8988T (cell line): Measurements from ENCODE around the gene TPK1.

Experiments used
- DNase-seq: peaks from one replicate; pipeline ENCODE4 v3.0.0; 2011

TPK1 gene

DNA sequence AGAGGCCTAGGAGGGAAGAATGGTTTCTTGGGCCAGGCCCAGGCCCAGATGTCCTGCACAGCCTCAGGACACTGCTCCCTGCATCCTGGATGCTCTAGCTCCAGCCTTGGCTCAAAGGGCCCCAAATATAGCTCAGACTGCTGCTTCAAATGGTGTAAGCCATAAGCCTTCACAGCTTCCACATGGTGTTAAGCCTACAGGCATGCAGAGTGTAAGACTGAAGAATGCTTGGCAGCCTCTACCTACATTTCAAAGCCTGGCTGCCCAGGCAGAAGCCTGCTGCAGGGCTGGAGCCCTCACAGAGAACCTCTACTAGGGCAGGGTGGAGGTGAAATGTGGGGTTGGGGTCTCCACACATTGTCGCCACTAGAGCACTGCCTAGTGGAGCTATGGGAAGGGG lies 118.1 kb downstream of the TPK1 start:
- DNase-seq, result no peak

DNA sequence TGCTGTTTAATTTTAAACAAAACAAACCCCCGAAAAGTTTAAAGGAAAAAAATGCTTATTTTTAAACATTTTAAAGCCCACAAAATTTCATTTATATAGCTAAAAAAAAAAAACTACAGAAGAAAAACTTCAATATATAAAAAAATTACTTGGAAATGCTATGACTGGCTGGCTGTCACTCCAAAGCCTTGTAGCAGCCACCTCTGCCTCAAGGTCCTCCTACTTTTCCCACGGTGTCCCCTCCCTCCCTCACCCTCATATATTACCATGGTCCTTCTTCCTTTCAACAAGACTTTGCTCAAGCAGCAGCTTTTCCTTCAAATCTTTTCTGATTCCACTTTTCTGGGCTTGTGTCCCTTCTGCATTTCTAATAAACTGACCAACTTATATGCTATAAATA lies 122.0 kb downstream of the TPK1 start:
- no peak for DNase-seq

DNA sequence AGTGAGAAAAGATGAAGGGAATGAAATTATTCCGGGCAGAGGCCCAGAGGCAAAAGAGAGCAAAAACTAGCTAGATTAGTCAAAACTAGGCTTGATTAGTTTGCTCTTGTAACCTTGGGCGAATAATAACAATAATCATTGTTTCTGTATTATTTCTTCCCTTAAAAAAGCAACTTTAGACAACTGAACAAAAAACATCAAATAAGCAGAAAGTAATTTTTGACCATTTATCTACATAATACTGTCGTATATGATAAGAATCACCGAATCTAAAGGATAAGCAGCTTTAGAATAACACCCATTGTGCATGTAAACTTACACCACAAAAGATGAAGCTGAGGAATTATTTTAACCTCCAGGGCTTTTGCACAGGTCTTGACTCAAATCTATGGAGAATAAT lies 125.1 kb downstream of the TPK1 start:
- no peak for DNase-seq

- DNase-seq, result no peak
Measured at GRCh38 chr7:144709066-144709465, 126.8 kb downstream of the TPK1 start.

- no peak for DNase-seq
Measured at GRCh38 chr7:144691240-144691639, 144.6 kb downstream of the TPK1 start.

DNA sequence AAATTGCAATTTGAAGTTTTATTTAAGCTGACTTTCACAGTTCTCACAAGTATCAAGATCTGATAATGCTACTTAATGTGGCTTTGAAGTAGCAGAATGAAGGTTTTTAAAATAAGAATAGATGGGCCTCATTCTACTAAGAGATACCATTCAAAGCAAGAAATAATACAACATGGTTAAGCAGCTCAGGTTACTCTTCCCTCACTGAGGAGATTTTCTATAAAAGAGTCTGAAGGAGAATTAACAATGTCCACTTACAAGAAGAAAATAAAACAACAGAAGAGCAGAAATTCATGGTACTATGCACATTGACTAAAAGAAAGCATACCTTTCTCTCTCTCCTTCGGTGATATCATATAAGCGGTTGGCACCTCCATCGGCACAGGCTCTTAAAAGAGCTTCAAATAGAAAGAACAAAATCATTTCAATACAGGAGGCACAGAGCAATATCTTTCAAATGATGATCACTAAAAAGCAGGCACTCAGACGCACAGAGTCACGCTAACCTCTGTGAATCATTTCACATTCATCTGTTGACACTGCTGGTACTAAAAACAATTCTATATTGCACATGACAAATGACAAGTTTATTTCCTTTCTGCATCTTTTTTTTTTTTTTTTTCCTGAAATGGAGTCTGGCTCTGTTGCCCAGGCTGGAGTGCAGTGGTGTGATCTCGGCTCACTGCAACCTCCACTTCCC lies 153.1 kb downstream of the TPK1 start:
- DNase-seq, result no peak

DNA sequence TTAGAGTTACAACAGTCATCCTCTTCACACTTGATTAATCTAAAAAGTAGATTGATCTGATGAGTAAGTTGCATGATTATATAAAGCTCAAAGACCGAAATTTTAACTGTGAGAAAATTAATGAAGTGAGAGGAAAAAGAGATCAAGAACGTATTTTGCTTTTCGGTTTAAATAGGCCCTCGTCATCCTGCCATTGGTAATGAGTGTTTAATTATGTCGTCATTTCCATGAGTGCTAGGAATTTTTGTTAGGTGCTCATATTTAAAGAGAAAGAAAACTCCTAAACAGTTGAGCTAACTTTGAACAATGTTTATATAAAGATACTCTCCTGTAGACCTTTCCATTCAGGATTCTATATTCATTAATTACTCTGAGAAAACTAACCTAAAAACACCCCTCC lies 159.4 kb downstream of the TPK1 start:
- DNase-seq, result no peak

DNA sequence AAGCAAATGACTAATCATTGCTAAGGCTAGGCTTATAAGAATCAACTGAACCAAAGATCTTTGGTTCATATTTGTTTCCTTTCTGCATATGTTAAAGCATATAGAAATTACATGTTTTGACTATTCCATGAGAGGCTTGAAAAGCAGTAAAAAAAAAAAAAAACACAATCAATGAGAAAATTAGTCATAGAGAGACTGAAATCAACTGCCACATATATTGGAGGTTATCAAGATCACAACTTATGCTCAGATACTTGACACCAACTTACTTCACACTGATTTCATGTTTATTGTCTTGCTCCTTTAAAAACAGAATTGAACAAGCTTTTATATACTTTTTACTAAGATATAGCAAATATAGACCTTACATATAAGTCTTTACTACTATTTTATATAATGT lies 161.3 kb downstream of the TPK1 start:
- no peak for DNase-seq

DNA sequence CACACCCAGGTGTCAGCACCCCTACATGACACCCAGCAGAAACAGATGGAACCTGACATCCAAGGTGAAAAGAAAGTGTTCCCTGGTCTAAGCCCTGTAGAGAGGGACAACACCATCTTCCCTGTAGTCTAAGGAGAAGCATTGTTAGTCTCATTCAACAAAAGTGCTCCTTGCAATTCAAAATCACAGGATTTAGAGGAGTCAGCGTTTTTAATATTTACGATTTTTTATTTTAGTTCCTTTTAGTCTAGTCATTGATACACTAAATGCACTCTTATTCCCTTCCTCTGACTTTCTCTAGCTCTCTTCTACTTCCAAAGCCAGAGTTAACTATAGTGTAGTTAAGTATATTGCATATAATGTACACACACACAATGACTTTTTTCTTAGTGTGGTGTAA lies 163.0 kb downstream of the TPK1 start:
- no peak for DNase-seq

GRCh38 chr7:144671429-144671828 lies 164.4 kb downstream of the TPK1 start:
- DNase-seq, result no peak

DNA sequence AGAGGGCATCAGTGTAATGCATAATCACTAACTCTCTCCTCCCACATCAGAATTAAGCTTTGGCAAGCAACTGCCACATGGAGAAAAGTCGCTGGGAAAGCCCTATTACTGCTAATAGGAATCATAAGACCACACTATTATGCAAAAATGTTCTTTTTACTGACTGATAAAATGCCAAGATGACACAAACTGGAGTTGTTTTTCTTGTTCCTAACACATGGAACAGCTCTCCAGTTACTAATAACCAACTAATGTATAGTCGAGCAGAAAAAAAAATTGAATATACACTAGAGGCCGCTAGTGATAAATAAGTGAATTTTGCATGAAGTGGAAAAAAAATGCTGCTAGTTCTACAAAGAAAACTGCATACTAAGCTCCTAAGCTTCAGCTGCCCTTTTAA lies 165.6 kb downstream of the TPK1 start:
- DNase-seq, result no peak

DNA sequence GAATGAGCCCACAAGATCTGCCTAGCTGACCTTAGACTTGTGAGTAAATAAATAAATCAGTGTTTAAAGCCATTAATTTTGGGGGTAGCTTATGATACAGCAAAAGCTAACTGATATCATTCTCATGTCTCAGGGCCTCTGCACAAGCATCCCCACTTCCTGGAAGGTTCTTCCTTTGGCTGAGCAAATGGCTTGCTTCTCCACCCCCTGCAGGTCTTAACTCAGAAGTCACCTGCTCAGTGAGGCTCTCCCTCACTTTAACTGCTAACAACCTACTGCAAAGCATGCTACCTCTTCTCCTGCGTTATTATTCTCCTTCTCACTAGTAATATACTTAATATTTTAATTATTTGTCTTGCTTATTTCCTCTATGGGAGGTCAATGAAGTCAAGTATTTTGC lies 167.3 kb downstream of the TPK1 start:
- DNase-seq, result no peak

DNA sequence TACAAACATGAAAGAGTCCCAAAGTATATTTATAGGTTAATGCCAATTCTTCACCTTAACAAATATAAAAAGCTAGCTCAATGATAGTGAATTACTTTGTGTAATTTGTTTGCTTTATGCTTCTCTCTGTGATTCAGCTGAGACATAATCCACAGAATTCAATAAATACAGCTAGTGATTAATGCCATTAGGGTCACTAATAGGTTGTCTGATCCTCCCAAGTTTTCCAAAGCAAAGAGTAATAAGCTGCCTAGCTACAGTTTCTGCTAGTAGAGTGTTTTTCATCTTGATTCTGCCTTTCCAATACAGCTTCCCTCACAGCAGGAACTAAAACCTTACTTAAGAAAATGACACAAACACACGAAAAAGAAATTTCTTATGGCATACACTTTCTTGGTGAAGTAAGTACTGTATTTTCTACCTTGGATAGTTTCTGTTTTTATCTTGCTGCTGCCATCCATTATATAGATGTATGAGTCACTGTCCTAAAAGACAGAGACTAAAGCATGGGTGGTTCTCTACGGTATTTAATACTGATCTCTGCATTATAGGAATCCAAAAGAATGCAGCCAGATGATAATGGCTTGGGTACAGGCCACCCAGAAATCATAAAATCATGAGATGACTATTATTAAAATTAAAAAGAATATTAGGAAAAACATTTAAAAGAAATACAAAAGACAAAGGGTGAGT lies 170.0 kb downstream of the TPK1 start:
- DNase-seq, result no peak

- DNase-seq, result no peak
Measured at GRCh38 chr7:144659211-144659610, 176.6 kb downstream of the TPK1 start.

DNA sequence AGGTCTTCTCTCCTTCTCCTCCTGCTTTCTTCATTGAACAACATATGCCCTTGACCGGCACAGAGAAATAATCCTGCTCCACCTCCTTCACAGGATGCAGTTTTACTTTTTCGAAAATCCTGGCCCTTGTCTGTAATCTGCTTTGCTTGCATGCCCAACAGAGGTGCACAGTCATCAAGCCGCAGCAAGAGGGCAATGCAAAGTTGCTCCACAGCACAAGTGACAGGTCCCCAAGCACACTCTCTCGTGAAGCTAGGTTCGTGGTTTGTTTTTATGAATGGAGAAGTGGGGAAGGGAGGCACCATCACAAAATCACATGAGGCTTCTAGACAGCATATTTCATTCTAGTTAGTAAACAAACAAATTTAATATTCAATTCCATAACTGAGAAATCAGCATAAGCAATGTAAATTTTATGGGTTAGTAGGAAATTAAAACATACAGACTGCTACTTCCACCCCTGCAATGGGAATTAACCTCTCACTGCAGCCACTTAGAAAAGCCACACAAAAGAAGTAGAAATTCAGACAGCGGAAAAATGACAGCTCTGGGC lies 178.8 kb downstream of the TPK1 start:
- no peak for DNase-seq

GRCh38 chr7:144653449-144653848 lies 182.4 kb downstream of the TPK1 start:
- DNase-seq, result no peak

DNA sequence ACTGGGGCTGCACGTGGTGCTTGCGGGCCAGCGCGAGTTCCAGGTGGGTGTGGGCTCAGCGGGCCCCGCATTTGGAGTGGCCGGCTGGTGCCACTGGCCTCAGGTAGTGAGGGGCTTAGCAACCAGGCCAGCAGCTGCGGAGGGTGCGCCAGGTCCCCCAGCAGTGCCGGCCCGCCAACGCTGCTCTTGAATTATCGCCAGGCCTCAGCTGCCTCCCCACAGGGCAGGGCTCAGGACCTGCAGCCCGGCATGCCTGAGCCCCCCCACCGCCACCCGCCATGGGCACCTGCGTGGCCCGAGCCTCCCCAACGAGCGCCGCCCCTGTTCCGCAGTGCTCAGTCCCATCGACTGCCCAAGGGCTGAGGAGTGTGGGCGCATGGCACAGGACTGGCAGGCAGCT lies 185.4 kb downstream of the TPK1 start:
- no peak for DNase-seq

DNA sequence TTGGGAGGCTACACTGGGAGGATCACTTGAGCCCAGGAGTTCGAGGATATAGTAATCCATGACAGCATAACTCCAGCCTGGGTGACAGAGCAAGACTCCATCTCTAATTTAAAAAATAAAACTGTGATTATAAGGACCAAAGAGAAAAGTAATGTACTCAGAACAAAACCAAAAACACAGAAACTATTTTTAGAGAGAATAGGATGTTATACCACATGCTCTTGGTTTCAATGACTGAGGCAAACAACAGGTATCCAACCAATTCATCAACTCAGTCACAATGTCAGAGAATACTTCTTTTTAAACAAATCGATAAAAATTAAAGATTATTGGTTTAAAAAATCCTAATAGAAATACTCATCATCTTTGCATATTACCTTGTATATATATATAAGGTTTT lies 186.7 kb downstream of the TPK1 start:
- DNase-seq, result no peak

DNA sequence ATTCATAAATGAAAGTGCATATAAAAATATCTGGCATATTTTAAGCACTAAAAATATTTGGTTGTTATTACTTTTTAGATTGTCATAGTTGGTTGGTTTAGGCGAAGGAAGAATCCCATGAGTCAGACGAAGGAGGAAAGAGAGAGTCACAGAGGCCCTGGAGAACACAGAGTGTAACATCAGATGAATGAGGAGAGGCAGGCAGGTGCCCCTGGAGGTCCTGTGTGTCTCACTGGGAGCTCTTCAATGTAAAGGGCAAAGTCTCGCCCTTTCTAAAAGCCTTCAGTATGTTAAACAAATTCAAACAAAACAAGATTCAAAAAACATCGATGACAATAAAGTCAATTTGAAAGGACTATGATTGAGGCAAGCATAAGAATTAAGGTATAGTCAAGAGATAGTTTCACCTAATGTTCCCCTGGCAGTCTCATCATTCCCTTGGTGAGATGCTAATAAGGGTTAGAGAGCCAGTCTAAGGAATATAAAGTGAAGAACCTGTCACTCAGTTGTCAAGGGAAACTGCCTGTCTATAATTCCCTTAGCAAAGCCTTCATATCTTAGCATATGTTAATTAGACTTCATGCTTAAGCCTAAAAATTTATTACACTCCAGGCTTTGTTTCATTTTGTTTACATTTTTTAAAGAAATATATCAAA lies 194.3 kb downstream of the TPK1 start:
- DNase-seq, result no peak

GRCh38 chr7:144632724-144633123 lies 203.1 kb downstream of the TPK1 start:
- DNase-seq, result no peak

DNA sequence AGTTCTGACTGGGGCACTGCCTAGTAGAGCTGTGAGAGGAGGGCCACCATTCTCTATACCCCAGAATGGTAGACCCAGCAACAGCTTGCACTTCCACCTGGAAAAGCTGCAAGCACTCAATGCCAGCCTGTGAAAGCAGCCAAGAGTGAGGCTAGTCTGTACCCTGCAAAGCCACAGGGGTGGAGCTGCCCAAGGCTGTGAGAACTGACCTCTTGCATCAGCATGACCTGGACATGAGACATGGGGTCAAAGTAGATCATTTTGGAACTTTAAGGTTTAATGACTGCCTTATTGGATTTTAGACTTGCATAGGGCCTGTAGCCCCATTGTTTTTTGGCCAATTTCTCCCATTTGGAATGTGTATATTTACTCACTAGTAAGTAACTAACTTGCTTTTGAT lies 206.3 kb downstream of the TPK1 start:
- DNase-seq, result no peak

GRCh38 chr7:144629011-144629410 lies 206.8 kb downstream of the TPK1 start:
- no peak for DNase-seq

GRCh38 chr7:144628176-144628575 lies 207.7 kb downstream of the TPK1 start:
- DNase-seq, result no peak

DNA sequence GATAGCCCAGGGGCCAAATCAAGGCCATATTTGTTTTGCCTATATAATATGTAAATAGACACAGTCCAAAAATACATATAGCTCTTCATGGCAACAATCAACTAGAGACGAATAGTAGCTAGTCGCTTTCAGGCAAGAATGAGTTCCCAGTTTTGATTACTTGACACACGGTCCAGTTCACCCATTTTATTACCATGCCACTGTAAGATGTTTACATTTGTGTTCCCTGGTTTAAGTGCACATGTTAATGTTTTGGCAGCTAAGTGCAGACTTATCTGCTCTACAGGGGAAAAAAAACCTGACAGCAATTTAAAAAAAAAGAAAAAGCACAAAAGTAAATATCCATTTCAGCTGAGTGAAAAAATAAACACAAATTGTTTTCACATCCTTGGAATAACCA lies 213.1 kb downstream of the TPK1 start:
- no peak for DNase-seq
